GM12874 (cell line): Measurements from ENCODE around the gene MBD1.

ENCODE experiments used
- CTCF ChIP-seq: IDR thresholded peaks from 2 replicates; pipeline ENCODE4 v1.5.1; 2011; ENCODE audit warnings: low read depth, mild to moderate bottlenecking, control low read depth, low read length, moderate library complexity; ENCODE audit not compliant: insufficient read depth

The MBD1 gene

GRCh38 chr18:50281972-50282520 is 723 bp upstream of the MBD1 start:
- no peak for TF ChIP-seq CTCF

GRCh38 chr18:50280707-50281294 is 522 bp downstream of the MBD1 start:
- no peak for TF ChIP-seq CTCF

- TF ChIP-seq CTCF, result no peak
Observed at GRCh38 chr18:50279752-50280151, 1.6 kb downstream of the MBD1 start.

GRCh38 chr18:50277942-50278341 is 3.4 kb downstream of the MBD1 start:
- no peak for TF ChIP-seq CTCF

- no peak for TF ChIP-seq CTCF
Observed at GRCh38 chr18:50276452-50276851, 4.9 kb downstream of the MBD1 start.

GRCh38 chr18:50275503-50276036 is 5.8 kb downstream of the MBD1 start:
- TF ChIP-seq CTCF, result no peak

GRCh38 chr18:50274941-50275340 is 6.4 kb downstream of the MBD1 start:
- TF ChIP-seq CTCF, result no peak
